HepG2 (cell line): ENCODE measurements around the gene YJEFN3. TPM values are rescaled to one million over a fixed set of nuclear protein-coding genes. Genes with fewer than 3 reads are reported as not detected.

ENCODE experiments used
- ATAC-seq: fragments of 200-7000 bp; cut with Tn5 transposase; 3 replicates; pipeline ENCODE4 v1.9.1; 2020; ENCODE audit warnings: mild to moderate bottlenecking, moderate library complexity
- BruUV-seq: library from RNA; stranded (reverse); fragments of 400-500 nt; replicated peaks from 2 replicates; lab custom pipeline; 2021; lab: Mats Ljungman, UMichigan
- CTCF ChIA-PET: fragments of 300-600 bp; formaldehyde crosslinking; extraction: SDS; loops from one replicate; lab custom pipeline; 2021; ENCODE audit warnings: low total read pairs, inconsistent platforms, low intra/inter-chr PET ratio; lab: Yijun Ruan, JAX
- POLR2A ChIA-PET: fragments of 350-600 bp; sonication (Branson Sonifier 250); formaldehyde crosslinking; loops from one replicate; lab custom pipeline; 2020; ENCODE audit warnings: antibody characterized with exemption, inconsistent platforms; lab: Yijun Ruan, JAX
- DNase-seq: peaks from one replicate; pipeline ENCODE4 v3.0.0-alpha.2; 2015; ENCODE audit warnings: low spot score
- FAIRE-seq: peaks from 3 replicates; lab custom pipeline; 2011; peaks lifted over from hg19 to GRCh38; lab: Jason Lieb, UNC
- H2AFZ ChIP-seq: one replicate; pipeline ENCODE4 v1.6.1; 2011; ENCODE audit warnings: low read length, inconsistent platforms
- H3K27ac ChIP-seq: fragments of 300-600 bp; 3 replicates; pipeline ENCODE4 v1.8.0; 2011; ENCODE audit warnings: mixed run types, mild to moderate bottlenecking, mixed read lengths, low read length, inconsistent platforms; ENCODE audit not compliant: insufficient read depth; ENCODE audit errors: extremely low read length
- H3K27me3 ChIP-seq, 2 experiments: fragments of 200-600 bp in 1 of 2; 2 replicates in 1 of 2; 3 replicates in 1 of 2; pipeline versions ENCODE4 v1.6.0 to v1.8.0; 2011; ENCODE audit warnings: low read length in 2 of 2, mild to moderate bottlenecking in 2 of 2, moderate library complexity in 2 of 2, inconsistent platforms in 1 of 2; ENCODE audit not compliant: insufficient read depth in 2 of 2, control insufficient read depth in 1 of 2
- H3K36me3 ChIP-seq, 2 experiments: fragments of 200-600 bp in 1 of 2; replicated peaks in 1 of 2; 2 replicates in 1 of 2; 3 replicates in 1 of 2; pipeline versions ENCODE4 v1.5.1 to v1.8.0; 2011; ENCODE audit warnings: low read length in 2 of 2, inconsistent platforms in 1 of 2; ENCODE audit not compliant: insufficient read depth in 2 of 2, control insufficient read depth in 1 of 2
- H3K4me1 ChIP-seq: 2 replicates; pipeline ENCODE4 v1.5.1; 2012; ENCODE audit warnings: low read length, inconsistent platforms; ENCODE audit not compliant: insufficient read depth
- H3K4me2 ChIP-seq: 2 replicates; pipeline ENCODE4 v1.6.0; 2011; ENCODE audit warnings: low read depth, low read length, inconsistent platforms
- H3K4me3 ChIP-seq, 3 experiments: fragments of 200-600 bp in 1 of 3; sonication (generic), shearing (Covaris generic) in 1 of 3; replicated peaks in 1 of 3; 2 replicates each; pipeline ENCODE4 v1.5.1; 2011 to 2016; ENCODE audit warnings: low read length in 3 of 3, inconsistent platforms in 2 of 3, low read depth in 2 of 3, mild to moderate bottlenecking in 2 of 3, control low read depth in 1 of 3, mixed read lengths in 1 of 3; ENCODE audit not compliant: insufficient read depth in 1 of 3
- H3K79me2 ChIP-seq: one replicate; pipeline ENCODE4 v1.6.1; 2011; ENCODE audit warnings: low read length, inconsistent platforms; ENCODE audit not compliant: insufficient read depth
- H3K9ac ChIP-seq: 2 replicates; pipeline ENCODE4 v1.6.0; 2011; ENCODE audit warnings: mild to moderate bottlenecking, low read depth, low read length, inconsistent platforms; ENCODE audit not compliant: insufficient read depth
- H3K9me3 ChIP-seq: 2 replicates; pipeline ENCODE4 v1.5.1; 2012; ENCODE audit warnings: mild to moderate bottlenecking, low read length
- H4K20me1 ChIP-seq: 2 replicates; pipeline ENCODE4 v1.6.0; 2011; ENCODE audit warnings: inconsistent platforms, mild to moderate bottlenecking, low read length, moderate library complexity; ENCODE audit not compliant: insufficient read depth
- ADNP ChIP-seq: sonication (generic); formaldehyde crosslinking; IDR thresholded peaks from 2 replicates; pipeline ENCODE4 v1.4.0; 2020; ENCODE audit warnings: missing genetic modification reagents
- GFI1 ChIP-seq: sonication (generic); formaldehyde crosslinking; IDR thresholded peaks from 2 replicates; pipeline ENCODE4 v1.5.0; 2020; ENCODE audit warnings: missing genetic modification reagents, mild to moderate bottlenecking, borderline replicate concordance
- KMT2A ChIP-seq: sonication (generic); formaldehyde crosslinking; IDR thresholded peaks from 2 replicates; pipeline ENCODE4 v1.4.0; 2020; ENCODE audit warnings: missing genetic modification reagents
- RAD51 ChIP-seq: fragments of 450-650 bp; IDR thresholded peaks from 2 replicates; pipeline ENCODE4 v1.6.1; 2016; ENCODE audit warnings: borderline replicate concordance
- SATB2 ChIP-seq: sonication (generic); formaldehyde crosslinking; IDR thresholded peaks from 2 replicates; pipeline ENCODE4 v1.5.0; 2020; ENCODE audit warnings: missing genetic modification reagents
- SUZ12 ChIP-seq: fragments of 150-350 bp; IDR thresholded peaks from 2 replicates; pipeline ENCODE4 v1.6.1; 2014; ENCODE audit warnings: low read depth, low read length
- TEAD3 ChIP-seq: optimal IDR thresholded peaks from 2 replicates; pipeline ENCODE3; 2016; ENCODE audit warnings: borderline replicate concordance
- TRIM22 ChIP-seq: fragments of 450-650 bp; IDR thresholded peaks from 2 replicates; pipeline ENCODE4 v1.6.1; 2017
- ZHX2 ChIP-seq, 2 experiments: sonication (generic) in 1 of 2; formaldehyde crosslinking in 1 of 2; IDR thresholded peaks; 2 replicates each; pipeline versions ENCODE4 v1.6.1 to v1.9.0; 2014 to 2022; ENCODE audit warnings: antibody characterized with exemption in 1 of 2, borderline replicate concordance in 1 of 2, inconsistent platforms in 1 of 2, low read depth in 1 of 2, missing genetic modification reagents in 1 of 2
- ZNF101 ChIP-seq: sonication (generic); formaldehyde crosslinking; IDR thresholded peaks from 2 replicates; pipeline ENCODE4 v1.4.0; 2020; ENCODE audit warnings: mild to moderate bottlenecking, low read depth, missing genetic modification reagents, borderline replicate concordance
- ZNF17 ChIP-seq: sonication (generic); formaldehyde crosslinking; IDR thresholded peaks from 2 replicates; pipeline ENCODE4 v1.5.0; 2020; ENCODE audit warnings: mild to moderate bottlenecking, missing genetic modification reagents
- ZNF335 ChIP-seq: sonication (generic); formaldehyde crosslinking; IDR thresholded peaks from 2 replicates; pipeline ENCODE4 v1.4.0; 2020; ENCODE audit warnings: missing genetic modification reagents
- ZNF44 ChIP-seq: sonication (generic); formaldehyde crosslinking; IDR thresholded peaks from 2 replicates; pipeline ENCODE4 v1.5.1; 2020; ENCODE audit warnings: mild to moderate bottlenecking, missing genetic modification reagents
- ZNF597 ChIP-seq: sonication (generic); formaldehyde crosslinking; IDR thresholded peaks from 2 replicates; pipeline ENCODE4 v1.5.0; 2020; ENCODE audit warnings: missing genetic modification reagents
- ZNF775 ChIP-seq: sonication (generic); formaldehyde crosslinking; IDR thresholded peaks from 2 replicates; pipeline ENCODE4 v1.4.0; 2020; ENCODE audit warnings: missing genetic modification reagents, mild to moderate bottlenecking, moderate library complexity, borderline replicate concordance
- WGBS: methylation state at CpG from one replicate; pipeline ENCODE4 v1.1.6; 2017; ENCODE audit warnings: low lambda C conversion rate; 5-methylcytosine and 5-hydroxymethylcytosine counted together
- in situ Hi-C: cut with HindIII; loops from 2 replicates; pipeline ENCODE4 v1.10.0; 2017; ENCODE audit warnings: low pct_unique_long_range_greater_than_20kb; ENCODE audit not compliant: extremely low pct_ligation_motif_present
- intact Hi-C: fragments of 100-400 bp; cut with micrococcal nuclease; formaldehyde crosslinking; loops from one replicate; pipeline ENCODE4 v1.10.0; 2022; ENCODE audit not compliant: unreplicated experiment
- polyA plus RNA-seq, 8 experiments: library from polyadenylated mRNA; depleted of rRNA in 3 of 8; stranded (reverse) in 7 of 8; unstranded in 1 of 8; fragments of >200 nt; fragmentation: Illumina TruSeq in 4 of 8; extraction: Trizol in 4 of 8; gene quantifications; 2 replicates each; pipeline versions ENCODE4 v1.2.1 to v1.2.3, GENCODE V29; 2011 to 2016; ENCODE audit warnings: low read depth in 4 of 8, missing spikeins in 1 of 8, mixed read lengths in 1 of 8; ENCODE audit not compliant: insufficient read depth in 1 of 8
- total RNA-seq, 5 experiments: library from RNA; depleted of rRNA; stranded (reverse); fragments of >200 nt; fragmentation: Illumina TruSeq; extraction: Trizol; gene quantifications; 2 replicates each; pipeline ENCODE4 v1.2.3, GENCODE V29; 2016; ENCODE audit warnings: low read depth in 1 of 5

Gene YJEFN3
- total and polyA plus RNA-seq, 2 of the 13 experiments (the other 11 are each of a cell fraction or from before 2014, with no cell fraction given), result 0.89 to 4.0 TPM

- POLR2A ChIA-PET, result interaction anchor here (2.9 kb wide), 1 partner anchor 124 kb away, joined by 19 read pairs; no protein-coding TSS in a partner anchor
- TF ChIP-seq ZNF17 (CRISPR knock-in tag) (no peak), SUZ12 (no peak), ZNF335 (CRISPR knock-in tag) (0 out of 2 replicates have a peak, but pooled peaks have one; percentile 12), ZNF44 (CRISPR knock-in tag) (no peak), ZNF597 (CRISPR knock-in tag) (no peak), GFI1 (CRISPR knock-in tag) (no peak), ZNF775 (CRISPR knock-in tag) (no peak), ADNP (no peak), KMT2A (no peak), ZNF101 (CRISPR knock-in tag) (no peak), ZHX2 (IDR thresholded peaks at IDR 0.05; ENCODE audit: low read depth) (no peak), ZHX2 (CRISPR knock-in tag; IDR thresholded peaks at IDR 0.05; ENCODE audit: borderline replicate concordance) (no peak), RAD51 (peak; percentile 88), TEAD3 (CRISPR knock-in tag) (no peak), SATB2 (no peak), TRIM22 (no peak)
These were observed 39.6 kb upstream of the YJEFN3 start for GRCh38 chr19:19488875-19489690.

More at GRCh38 chr19:19488875-19489690, 39.6 kb upstream of the YJEFN3 start:
- BruUV-seq, result no TSS peak
- peaks cover 6% of the 10 kb centered on the region for H3K79me2 ChIP-seq
- no peak overlapping the region for H3K4me3 ChIP-seq
- in situ Hi-C loops, result no loop called here
- no peak overlapping the region for H2AFZ ChIP-seq
- H3K9me3 ChIP-seq, result no peaks in the 10 kb centered on the region
- ATAC-seq, result peak; percentile 25
- peaks cover 3% of the 10 kb centered on the region; the same call in 1 of the 2 replicates for H4K20me1 ChIP-seq
- intact Hi-C loops, result loop anchor here (5.0 kb wide), 1 partner anchor 82 kb away; the partner anchor contains the start of gene GATAD2A
- FAIRE-seq, result no peak
- no peaks in the 10 kb centered on the region; a peak in 1 of 5 replicates for H3K27me3 ChIP-seq
- peak overlapping the region; percentile 16 for H3K27ac ChIP-seq
- peak; percentile 60 for DNase-seq
- CTCF ChIA-PET, result interaction anchor here (2.4 kb wide), 1 partner anchor 122 kb away, joined by 33 read pairs; no protein-coding TSS in a partner anchor
- 87% methylated on average over 14 of the region's 14 CpGs for WGBS
- no peak overlapping the region for H3K9ac ChIP-seq
- H3K4me1 ChIP-seq, result peaks cover 47% of the 10 kb centered on the region
- H3K36me3 ChIP-seq, result peaks cover 18 to 34% of the 10 kb centered on the region in 2 experiments; a peak in 4 of 5 replicates
- no peak overlapping the region for H3K4me2 ChIP-seq
